Aorta (tissue), 5 donors: ENCODE measurements around the gene ANXA4. TPM values are rescaled to one million over a fixed set of nuclear protein-coding genes. Genes with fewer than 3 reads are reported as not detected.

Experiments used
- ATAC-seq: fragments of 200-7000 bp; cut with Tn5 transposase; one replicate; pipeline ENCODE4 v1.9.1; 2022; ENCODE audit warnings: moderate library complexity; ENCODE audit not compliant: low FRiP score
- DNase-seq, 2 donors: peaks; one replicate each; pipeline ENCODE4 v3.0.0-alpha.2; 2020
- H3K27ac ChIP-seq, 2 donors: one replicate each; pipeline ENCODE4 v1.5.1; 2013; ENCODE audit warnings: low read length in 2 of 2, mild to moderate bottlenecking in 2 of 2, moderate library complexity in 2 of 2, control low read depth in 1 of 2, inconsistent platforms in 1 of 2, low read depth in 1 of 2
- H3K27me3 ChIP-seq, 2 donors: one replicate each; pipeline ENCODE4 v1.6.1; 2013; ENCODE audit warnings: control low read depth in 1 of 2, low read length in 1 of 2, mild to moderate bottlenecking in 1 of 2, moderate library complexity in 1 of 2; ENCODE audit not compliant: insufficient read depth in 2 of 2, control insufficient read depth in 1 of 2
- H3K36me3 ChIP-seq, 2 donors: one replicate each; pipeline ENCODE4 v1.6.1; 2013; ENCODE audit warnings: control low read depth in 1 of 2, low read length in 1 of 2, mild to moderate bottlenecking in 1 of 2; ENCODE audit not compliant: insufficient read depth in 2 of 2, control insufficient read depth in 1 of 2
- H3K4me1 ChIP-seq, 2 donors: one replicate each; pipeline ENCODE4 v1.6.1; 2013; ENCODE audit warnings: low read length in 2 of 2, control low read depth in 1 of 2, mild to moderate bottlenecking in 1 of 2, moderate library complexity in 1 of 2; ENCODE audit not compliant: insufficient read depth in 2 of 2, control insufficient read depth in 1 of 2
- H3K4me3 ChIP-seq, 2 donors: one replicate each; pipeline ENCODE4 v1.5.1; 2013; ENCODE audit warnings: low read length in 2 of 2, control low read depth in 1 of 2, mild to moderate bottlenecking in 1 of 2
- H3K9me3 ChIP-seq: one replicate; pipeline ENCODE4 v1.6.1; 2013; ENCODE audit warnings: mild to moderate bottlenecking, low read length; ENCODE audit not compliant: control insufficient read depth
- WGBS, 2 donors: extraction: QIAGEN DNeasy Blood & Tissue Kit; methylation state at CpG; one replicate each; pipeline ENCODE4 v1.1.7; 2013; 5-methylcytosine and 5-hydroxymethylcytosine counted together
- intact Hi-C, 2 donors: fragments of 100-400 bp; cut with DNase I; formaldehyde crosslinking; loops; one replicate each; pipeline versions ENCODE4 v1.14.2 to v1.15.0; 2022
- long read RNA-seq, 2 donors: library from polyadenylated mRNA; unstranded; transcript quantifications; one replicate each; pipeline ENCODE4 v2.0.0, GENCODE V29; 2020 to 2021
- polyA plus RNA-seq, 2 donors: library from polyadenylated mRNA; stranded (reverse); fragments of 200-250 nt; gene quantifications; one replicate each; pipeline ENCODE4 v1.2.3, GENCODE V29; 2013
- total RNA-seq, 2 donors: library from RNA; stranded (reverse); fragmentation: NEBNext Ultra II Directional; extraction: Animal tissue kit (Norgen Biotek cat#: 25700); gene quantifications; one replicate each; pipeline ENCODE4 v1.2.1, GENCODE V29; 2021
- donor health status: healthy with polysubstance abuse.
- donor health status: Bipolar disorder and iron deficiency.
- donor health status: DM: no; HTN: no; CAD: no.
- donor health status: DM: no; HTN: no; CAD: no.
- donor health status: DM: yes; HTN: yes; CAD: no.

Gene ANXA4
- total RNA-seq (100 to 1,000 TPM in 1 of 2 donors, 10 to 100 TPM in 1; 94.6 to 120 TPM), polyA plus RNA-seq (10 to 100 TPM; 73.0 to 89.8 TPM)
- long read RNA-seq, donor 1, full-length matches to known transcripts: 208 of 259 reads
- long read RNA-seq, donor 1, partial matches to known transcripts: 11 of 259 reads
- long read RNA-seq, donor 1, other reads (novel, unspliced or antisense): 40 of 259 reads
- long read RNA-seq, donor 2, full-length matches to known transcripts: 47 of 71 reads
- long read RNA-seq, donor 2, partial matches to known transcripts: 8 of 71 reads
- long read RNA-seq, donor 2, other reads (novel, unspliced or antisense): 16 of 71 reads

DNA sequence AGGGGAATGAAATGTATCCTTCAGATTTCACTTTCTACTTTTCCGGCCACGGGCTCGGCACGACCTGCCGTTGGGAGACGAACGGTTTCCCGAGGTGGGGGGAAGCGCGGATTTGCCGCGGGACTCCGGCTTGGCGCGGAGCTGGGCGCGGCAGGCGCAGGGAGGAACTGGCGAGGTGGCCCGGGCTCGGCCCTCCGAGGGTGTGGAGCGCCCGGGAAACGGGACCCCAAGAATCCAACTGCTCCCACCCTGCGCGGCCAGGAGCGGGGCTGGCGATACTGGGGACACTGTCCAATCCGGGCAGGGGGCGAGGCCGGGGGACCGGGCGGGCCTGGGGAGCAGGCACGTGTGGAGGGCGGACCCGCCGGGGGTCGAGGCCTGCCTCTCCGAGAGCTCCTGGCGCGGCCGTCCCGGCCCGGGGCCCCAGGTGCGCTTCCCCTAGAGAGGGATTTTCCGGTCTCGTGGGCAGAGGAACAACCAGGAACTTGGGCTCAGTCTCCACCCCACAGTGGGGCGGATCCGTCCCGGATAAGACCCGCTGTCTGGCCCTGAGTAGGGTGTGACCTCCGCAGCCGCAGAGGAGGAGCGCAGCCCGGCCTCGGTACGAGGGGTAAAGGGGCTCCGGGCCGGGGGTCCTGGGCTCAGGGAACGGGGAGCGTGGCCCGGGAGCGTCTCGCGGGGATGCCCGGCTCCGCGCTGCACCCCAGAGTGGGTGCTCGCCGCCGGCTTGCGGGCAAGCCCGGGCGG lies at the start of gene ANXA4:
Gene ANXA4, plus strand, starts transcription at position 560 of the 747 bp plus-strand sequence. CDS start 39,432 bp downstream, outside the sequence.
- 0 to 1% methylated on average over 59 to 75 of the region's 75 CpGs for whole genome bisulfite sequencing, 2 donors
- no peaks in the 10 kb centered on the region for H3K27me3 ChIP-seq
- ATAC-seq: peak; percentile 89
- peak within 1 kb of the TSS; percentile 90 to 93 for H3K4me3 ChIP-seq
- H3K9me3 ChIP-seq: no peaks in the 10 kb centered on the region
- intact Hi-C loops: loop anchor here in 1 of 2 donors (5.0 kb wide), 2 partner anchors 56 to 86 kb away; partner anchors contain the start of gene GMCL1
- H3K4me1 ChIP-seq: peaks cover 0 to 2% of the 10 kb centered on the region in 2 donors
- H3K36me3 ChIP-seq: no peaks in the 10 kb centered on the region
- peak within 1 kb of the TSS; percentile 32 to 94 for H3K27ac ChIP-seq
- DNase-seq: peak; percentile 91 to 92

DNA sequence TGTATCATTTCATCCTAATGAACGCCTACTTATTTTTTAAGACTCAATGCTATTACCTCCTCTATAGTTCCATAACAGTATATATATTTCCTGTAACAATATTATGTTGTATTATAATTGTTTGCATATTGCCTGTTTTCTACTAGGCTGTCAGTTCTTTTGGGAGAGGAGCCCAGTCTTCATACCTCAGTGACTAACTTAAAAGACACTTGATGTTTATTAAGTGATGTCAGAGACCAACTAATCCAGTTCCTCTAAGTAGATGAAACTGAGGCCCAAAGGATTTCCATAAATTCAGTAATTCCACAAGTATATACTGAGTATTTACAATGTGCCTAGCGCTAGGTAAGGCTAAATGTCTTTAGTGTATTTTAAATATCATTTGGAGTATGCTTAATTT lies 49.5 kb upstream of the ANXA4 start:
- DNase-seq: no peak
- no peak overlapping the region for H3K4me3 ChIP-seq
- no peaks in the 10 kb centered on the region for H3K27me3 ChIP-seq
- H3K4me1 ChIP-seq: peaks cover 0 to 2% of the 10 kb centered on the region in 2 donors
- H3K27ac ChIP-seq: no peak overlapping the region
- no peaks in the 10 kb centered on the region for H3K9me3 ChIP-seq
- H3K36me3 ChIP-seq: no peaks in the 10 kb centered on the region
- no peak for ATAC-seq
- intact Hi-C loops: loop anchor here in 1 of 2 donors (10.0 kb wide), 1 partner anchor 48 kb away; the partner anchor contains the start of gene AAK1
- WGBS, 2 donors: 98 to 99% methylated on average over 2 of the region's 2 CpGs

GRCh38 chr2:69693059-69693774 lies 48.7 kb upstream of the ANXA4 start:
- H3K9me3 ChIP-seq: no peaks in the 10 kb centered on the region
- no peak for DNase-seq
- peaks cover 0 to 2% of the 10 kb centered on the region in 2 donors for H3K4me1 ChIP-seq
- no peak overlapping the region for H3K27ac ChIP-seq
- no peaks in the 10 kb centered on the region for H3K27me3 ChIP-seq
- intact Hi-C loops: loop anchor here in 1 of 2 donors (10.0 kb wide), 1 partner anchor 48 kb away; the partner anchor contains the start of gene AAK1
- no peaks in the 10 kb centered on the region for H3K36me3 ChIP-seq
- 84 to 85% methylated on average over 4 of the region's 4 CpGs for WGBS, 2 donors
- H3K4me3 ChIP-seq: no peak overlapping the region
- no peak for ATAC-seq

GRCh38 chr2:69693775-69694450 lies 48.0 kb upstream of the ANXA4 start:
- no peak for ATAC-seq
- intact Hi-C loops: loop anchor here in 1 of 2 donors (10.0 kb wide), 1 partner anchor 49 kb away; the partner anchor contains the start of gene AAK1
- Histone ChIP-seq H3K27me3 (no peaks in the 10 kb centered on the region), H3K9me3 (no peaks in the 10 kb centered on the region), H3K4me3 (no peak overlapping the region), H3K27ac (no peak overlapping the region), H3K36me3 (no peaks in the 10 kb centered on the region), H3K4me1 (peaks cover 0 to 2% of the 10 kb centered on the region in 2 donors)
- 94 to 96% methylated on average over 6 of the region's 6 CpGs for WGBS, 2 donors
- no peak for DNase-seq

DNA sequence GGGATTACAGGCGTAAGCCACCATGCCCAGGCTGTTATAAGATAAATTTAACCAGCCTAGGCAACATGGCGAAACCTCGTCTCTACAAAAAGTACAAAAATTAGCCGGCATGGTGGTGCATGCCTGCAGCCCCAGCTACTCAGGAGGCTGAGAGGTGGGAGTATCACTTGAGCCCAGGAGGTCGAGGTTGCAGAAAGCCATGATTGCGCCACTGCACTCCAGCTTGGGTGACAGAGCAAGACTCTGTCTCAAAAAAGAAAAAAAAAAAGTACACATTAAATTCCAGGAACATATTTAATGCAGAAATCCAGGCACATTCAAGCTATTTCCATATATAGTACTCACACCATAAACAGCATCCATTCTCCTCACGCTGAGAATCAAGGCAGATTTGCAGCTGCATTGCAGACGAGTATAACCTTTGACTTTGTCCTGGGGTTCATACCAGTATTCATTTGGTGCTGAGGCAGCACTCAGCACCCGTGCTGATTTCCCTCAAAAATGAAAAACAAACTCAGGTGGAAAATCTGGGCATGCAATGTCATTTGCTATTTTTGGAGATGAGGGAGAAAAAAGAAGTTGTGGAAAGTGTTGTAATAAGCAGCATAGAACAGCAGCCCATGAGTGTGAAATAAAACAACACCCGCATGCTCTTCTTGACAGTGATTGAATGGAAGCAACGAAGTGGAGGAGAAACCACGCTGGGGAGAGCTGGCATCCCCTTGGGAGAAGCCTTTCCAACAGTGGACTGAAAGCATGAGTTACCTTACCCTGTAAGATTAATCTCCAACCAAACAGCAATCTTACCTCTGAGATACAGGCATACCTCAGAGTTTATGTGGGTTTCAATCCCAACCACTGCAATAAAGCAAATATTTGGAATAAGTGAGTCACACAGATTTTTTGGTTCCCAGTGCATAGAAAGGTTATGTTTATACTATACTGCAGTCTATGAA lies 46.8 kb upstream of the ANXA4 start:
- no peaks in the 10 kb centered on the region for H3K27me3 ChIP-seq
- no peak for DNase-seq
- peaks cover 0 to 2% of the 10 kb centered on the region in 2 donors for H3K4me1 ChIP-seq
- 49 to 53% methylated on average over 12 of the region's 12 CpGs for WGBS, 2 donors
- ATAC-seq: no peak
- no peaks in the 10 kb centered on the region for H3K36me3 ChIP-seq
- peak overlapping the region in 1 of 2 donors; percentile 38 for H3K27ac ChIP-seq
- intact Hi-C loops: loop anchor here in 1 of 2 donors (10.0 kb wide), 1 partner anchor 50 kb away; the partner anchor contains the start of gene AAK1
- no peak overlapping the region for H3K4me3 ChIP-seq
- H3K9me3 ChIP-seq: no peaks in the 10 kb centered on the region

- DNase-seq (no peak), ATAC-seq (no peak)
- H3K4me3 ChIP-seq: no peak overlapping the region
- no peaks in the 10 kb centered on the region for H3K36me3 ChIP-seq
- H3K27me3 ChIP-seq: no peaks in the 10 kb centered on the region
- WGBS, 2 donors: 45 to 55% methylated on average over 2 of the region's 2 CpGs
- no peak overlapping the region for H3K27ac ChIP-seq
- intact Hi-C loops: loop anchor here in 1 of 2 donors (10.0 kb wide), 1 partner anchor 51 kb away; the partner anchor contains the start of gene AAK1
- H3K9me3 ChIP-seq: no peaks in the 10 kb centered on the region
- peaks cover 0 to 3% of the 10 kb centered on the region in 2 donors for H3K4me1 ChIP-seq
Observed at GRCh38 chr2:69695850-69696216, 46.1 kb upstream of the ANXA4 start.

DNA sequence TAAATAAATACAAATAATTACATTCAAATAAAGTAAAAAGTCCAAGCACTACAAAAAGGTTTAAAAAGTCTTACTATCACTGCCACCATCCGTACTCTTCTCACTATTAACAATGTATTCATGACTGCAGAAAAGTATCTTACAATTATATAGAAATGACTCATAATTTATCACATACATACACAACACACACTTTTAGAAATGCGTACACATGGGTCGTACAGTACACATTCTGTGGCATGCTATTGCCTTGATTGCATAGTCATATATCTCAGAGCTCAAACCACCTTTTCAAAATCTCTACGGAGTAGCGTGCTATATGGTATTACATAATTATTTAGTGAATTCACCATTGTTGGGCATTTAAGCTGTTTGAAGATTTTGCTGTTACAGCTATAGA lies 41.6 kb upstream of the ANXA4 start:
- H3K4me1 ChIP-seq: peaks cover 0 to 3% of the 10 kb centered on the region in 2 donors
- no peak overlapping the region for H3K4me3 ChIP-seq
- intact Hi-C loops: no loop called here
- H3K9me3 ChIP-seq: no peaks in the 10 kb centered on the region
- no peaks in the 10 kb centered on the region for H3K36me3 ChIP-seq
- H3K27ac ChIP-seq: no peak overlapping the region
- DNase-seq: no peak
- ATAC-seq: no peak
- WGBS, 2 donors: 95 to 97% methylated on average over 5 of the region's 5 CpGs
- no peaks in the 10 kb centered on the region for H3K27me3 ChIP-seq
